HT-29 (cell line): ENCODE measurements around the gene NXNL2. TPM values are rescaled to one million over a fixed set of nuclear protein-coding genes. Genes with fewer than 3 reads are reported as not detected.

Source experiments
- DNase-seq: peaks from one replicate; pipeline ENCODE4 v3.0.0-alpha.2; 2015; ENCODE audit warnings: low spot score
- total RNA-seq: library from RNA; depleted of rRNA; stranded (reverse); fragments of >200 nt; shearing (Covaris generic); gene quantifications from 2 replicates; pipeline ENCODE4 v1.2.3, GENCODE V29; 2014; rRNA removed

Gene NXNL2
- not detected in 2 replicates for total RNA-seq

DNA sequence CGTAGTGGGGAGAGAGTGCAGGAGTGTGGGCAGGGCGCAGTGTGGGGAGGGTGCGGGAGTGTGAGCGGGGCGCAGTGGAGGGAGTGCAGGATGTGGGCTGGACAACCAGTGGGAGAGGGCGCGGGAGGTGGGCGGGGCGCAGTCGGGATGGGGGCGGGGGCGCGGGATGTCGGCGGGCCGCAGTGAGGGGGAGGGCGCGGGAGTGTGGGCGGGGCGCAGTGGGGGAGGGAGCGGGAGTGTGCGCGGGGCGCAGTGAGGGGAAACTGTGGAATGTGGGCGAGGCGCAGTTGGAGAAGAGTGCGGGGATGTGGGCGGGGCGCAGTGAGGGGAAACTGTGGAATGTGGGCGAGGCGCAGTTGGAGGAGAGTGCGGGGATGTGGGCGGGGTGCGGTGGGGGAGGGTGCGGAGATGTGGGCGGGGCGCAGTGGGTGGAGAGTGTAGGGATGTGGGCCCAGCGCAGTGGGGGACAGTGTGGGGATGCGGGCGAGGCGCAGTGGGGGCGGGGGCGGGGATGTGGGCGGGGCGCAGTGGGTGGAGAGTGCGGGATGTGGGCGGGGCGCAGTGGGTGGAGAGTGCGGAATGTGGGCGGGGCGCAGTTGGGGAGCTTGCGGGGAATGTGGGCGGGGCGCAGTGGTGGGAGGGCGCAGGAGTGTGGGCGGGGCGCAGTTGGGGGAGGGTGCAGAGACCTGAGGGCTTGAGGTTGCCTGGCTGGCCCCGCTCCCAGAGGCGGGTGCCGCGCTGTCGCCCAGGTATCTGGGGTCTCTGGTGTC is at the start of gene NXNL2:
NXNL2 (plus strand) TSS at position 723 of the 770 bp plus-strand sequence. CDS start 257 bp downstream, outside the sequence.
- DNase-seq = no peak

DNA sequence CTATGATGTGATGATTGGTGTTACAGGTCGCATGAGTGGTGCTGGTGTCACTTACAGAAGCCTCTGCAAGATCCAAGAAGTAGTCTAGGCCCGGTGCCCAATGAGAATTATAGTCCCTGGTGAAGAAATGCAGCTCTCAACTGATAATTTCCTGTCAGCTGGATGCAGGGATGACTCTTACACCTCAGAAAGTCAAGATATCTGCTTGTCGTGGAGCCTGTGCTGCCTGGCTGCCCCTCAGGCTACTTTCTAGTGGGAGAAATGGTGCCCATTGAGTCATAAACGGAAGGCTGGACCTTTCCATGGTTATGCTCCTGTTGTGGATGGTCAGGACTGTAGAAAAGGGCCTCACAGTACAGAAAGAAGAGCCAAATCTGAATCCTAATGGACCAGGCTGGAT is 46.8 kb upstream of the NXNL2 start:
- no peak for DNase-seq

DNA sequence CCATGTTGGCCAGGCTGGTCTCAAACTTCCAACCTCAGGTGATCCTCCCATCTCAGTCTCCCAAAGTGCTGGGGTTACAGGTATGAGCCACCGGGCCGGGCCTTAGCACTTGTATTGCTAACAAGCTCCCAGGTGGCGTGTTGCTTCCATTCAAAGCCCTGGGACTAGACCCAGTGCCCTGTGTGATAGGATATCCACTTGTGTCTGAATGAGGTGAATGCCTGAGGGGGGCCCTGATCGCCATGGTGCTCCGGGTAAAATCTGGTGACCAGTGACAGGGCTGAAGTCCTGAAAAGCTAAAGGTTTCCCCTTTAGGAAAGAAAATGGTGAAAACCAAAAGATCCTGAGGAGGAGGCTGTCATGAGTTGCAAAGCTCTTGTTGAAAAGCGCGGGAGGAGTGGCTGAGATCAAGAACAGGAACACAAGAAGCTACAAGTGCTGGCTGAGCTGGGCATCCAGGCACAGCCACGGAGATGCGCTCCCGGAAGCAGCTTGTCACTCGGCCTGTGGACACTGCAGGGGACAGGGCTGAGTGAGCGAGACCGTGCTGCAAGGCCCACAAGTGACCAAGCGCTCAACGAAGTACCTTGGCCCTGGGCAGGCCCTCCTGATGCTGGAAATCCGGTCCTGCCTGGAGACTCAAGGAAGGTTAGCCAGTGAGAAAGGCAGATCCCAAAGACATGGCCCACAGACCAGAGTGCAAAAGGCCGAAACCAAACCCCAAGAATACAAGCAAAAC is 39.8 kb upstream of the NXNL2 start:
- no peak for DNase-seq

DNA sequence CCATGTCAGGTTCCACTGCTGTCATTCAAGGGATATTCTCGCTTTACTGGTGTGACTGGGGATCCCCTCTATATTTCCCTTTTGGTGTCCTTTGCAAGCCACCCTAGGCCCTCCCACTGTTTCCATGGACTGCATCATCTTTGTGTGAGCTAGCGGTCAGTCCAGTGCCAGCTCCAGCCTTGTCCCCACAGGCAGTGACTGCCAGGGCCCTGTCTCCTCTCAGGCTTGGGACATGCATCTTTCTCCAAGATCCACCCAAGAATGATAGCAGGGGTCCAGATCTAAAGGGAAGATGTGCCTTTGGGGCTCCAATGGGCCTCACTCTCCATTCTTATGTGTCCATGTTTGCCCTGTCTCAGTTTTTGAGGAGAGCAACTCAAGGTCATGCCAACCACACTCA is 37.8 kb upstream of the NXNL2 start:
- no peak for DNase-seq

DNA sequence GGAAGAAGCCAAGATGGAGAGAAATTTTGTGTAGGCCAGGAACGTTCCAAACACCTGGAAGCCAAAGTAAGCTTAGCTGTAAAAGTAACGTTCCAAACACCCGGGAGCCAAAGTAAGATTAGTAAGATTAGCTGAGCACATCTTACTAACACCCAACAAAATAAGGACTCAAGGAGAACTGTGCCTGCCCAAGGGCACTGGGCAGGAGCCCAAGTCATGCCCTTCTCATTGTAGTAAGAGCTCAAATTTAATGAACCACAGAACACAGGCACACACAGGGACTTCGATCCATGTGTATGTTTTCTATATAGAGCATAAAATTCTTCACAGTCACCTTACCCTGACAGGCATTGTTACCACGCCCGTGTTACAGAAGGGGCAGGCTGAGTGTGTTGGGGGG is 36.1 kb upstream of the NXNL2 start:
- no peak for DNase-seq

DNA sequence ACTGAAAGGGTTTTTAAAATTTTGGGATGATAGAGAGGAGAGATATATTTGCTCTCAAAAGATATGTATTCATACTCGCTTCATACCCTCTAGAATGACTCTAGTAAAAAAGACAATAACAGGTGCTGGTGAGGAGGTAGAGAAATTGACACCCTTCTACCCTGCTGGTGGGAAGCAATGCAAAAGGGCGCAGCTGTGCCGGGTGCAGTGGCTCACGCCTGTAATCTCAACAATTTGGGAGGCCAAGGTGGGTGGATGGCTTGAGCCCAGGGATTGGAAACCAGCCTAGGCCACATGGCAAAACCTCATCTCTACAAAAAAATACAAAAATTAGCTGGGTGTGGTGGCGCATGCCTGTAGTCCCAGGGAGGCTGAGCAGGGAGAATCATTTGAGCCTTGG is 33.9 kb upstream of the NXNL2 start:
- DNase-seq = no peak

DNA sequence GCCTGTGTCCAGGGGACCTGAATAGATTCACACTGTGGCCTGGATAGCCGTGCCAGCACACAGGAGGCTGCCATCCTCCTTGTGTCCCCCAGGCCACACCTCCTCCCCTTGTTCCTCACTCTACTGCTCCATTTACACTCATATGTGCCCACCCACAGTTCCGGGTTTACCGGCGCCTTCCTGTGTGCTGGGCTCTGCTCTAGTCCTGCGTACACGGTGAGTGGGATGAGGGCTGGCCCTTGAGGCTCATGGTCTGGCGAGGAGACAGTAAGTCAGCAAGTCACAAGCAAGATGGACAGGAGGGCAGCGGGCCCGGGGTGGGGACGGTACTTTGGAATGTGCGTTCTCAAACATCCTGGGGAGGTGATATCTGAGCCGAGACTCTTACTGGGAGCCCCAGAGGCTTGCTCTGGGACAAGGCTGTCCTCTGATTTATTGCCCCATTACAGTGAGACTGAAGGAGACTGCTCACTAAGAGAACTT is 32.4 kb upstream of the NXNL2 start:
- no peak for DNase-seq

DNA sequence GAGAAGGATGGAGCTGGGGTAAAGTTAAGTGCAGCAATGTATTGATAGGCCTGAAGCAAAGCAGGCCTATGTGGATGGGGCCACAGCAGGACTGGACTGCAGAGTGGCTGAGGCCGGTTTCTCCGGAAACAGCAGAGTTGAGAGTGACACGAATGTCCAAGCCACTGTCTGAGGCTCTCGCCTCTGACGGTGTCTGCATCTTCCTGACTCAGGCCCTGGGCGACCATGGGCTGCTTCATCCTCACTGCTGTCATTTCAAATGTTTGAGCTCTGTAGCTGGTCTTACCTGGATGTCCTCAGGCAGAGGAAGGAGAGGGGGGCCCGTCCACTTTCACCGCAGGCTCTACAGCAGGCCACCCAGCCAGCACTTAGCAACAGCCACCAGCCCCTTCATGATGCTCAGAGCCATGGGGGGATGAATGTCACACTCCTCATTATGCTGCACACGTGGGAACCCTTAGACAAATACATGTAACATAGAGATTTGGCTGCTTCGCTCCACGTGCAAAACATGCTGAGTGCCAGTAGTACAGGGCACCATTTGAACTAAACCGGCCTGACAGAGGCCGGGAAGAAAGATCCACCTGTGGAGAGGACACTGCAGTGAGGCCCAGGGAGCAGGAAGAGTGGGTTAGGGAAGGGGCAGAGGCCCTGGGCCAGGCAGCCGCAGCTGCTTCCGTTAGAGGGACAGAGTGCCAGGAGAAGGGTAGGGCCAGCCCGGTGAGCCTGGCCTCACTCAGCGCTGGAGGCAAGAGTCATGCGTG is 31.7 kb upstream of the NXNL2 start:
- DNase-seq = no peak

DNA sequence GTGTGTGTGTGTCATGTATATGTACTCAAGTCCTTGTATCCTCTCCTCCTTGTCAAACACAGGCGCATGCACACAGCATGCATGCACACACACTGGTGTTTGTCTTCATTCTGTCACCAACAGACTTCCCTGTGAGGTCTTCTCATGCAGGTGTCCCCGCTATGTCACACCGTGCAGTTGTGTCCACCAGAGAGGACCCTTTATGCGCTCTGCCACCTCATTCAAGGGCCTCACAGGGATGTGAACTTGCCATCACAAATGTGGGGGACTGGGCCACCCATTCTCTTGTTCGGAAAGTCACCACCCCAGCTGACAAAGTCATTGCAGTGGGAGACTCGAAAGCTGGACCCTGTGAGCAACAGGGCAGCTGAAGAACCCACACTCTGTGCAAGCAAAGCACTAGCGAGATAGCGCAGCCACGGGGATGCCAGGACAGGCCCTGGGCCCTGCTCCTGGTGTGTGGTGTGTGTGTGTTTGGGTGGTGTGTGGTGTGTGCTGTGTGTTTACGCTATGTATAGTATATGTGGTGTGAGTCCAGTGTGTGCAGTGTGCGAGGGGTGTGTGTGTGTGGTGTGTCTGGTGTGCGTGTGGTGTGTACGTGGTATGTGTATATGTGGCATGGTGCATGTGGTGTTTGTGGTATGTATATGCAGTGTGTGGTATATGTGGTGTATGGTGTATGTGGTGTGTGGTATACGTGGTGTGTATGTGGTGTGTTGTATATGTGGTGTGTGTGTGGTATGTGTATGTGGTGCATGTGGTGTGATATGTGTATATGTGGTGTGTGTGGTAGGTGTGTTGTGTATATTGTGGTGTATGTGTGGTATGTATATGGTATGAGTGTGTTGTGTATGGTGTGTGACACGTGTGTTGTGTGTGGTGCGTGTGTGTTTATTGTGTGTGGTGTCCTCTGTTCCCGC is 30.9 kb upstream of the NXNL2 start:
- DNase-seq = no peak

DNA sequence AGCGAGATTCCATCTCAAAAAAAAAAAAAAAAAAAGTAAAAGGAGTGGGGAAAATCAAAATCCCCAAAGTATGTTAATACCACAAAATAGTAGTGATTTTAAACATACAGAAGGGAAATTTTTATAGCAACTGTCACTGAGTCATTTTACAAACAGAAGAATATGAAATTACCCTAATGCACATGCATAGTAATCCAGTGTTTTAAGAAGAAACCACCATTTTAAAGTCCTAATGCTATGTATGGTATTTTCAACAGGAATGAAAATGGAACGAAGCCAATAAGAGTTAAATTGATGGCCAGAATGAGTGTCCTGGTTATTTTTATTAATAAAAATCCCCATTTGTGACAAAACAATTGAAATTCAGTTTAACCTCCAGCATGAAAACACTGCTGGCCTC is 26.7 kb upstream of the NXNL2 start:
- DNase-seq = no peak

DNA sequence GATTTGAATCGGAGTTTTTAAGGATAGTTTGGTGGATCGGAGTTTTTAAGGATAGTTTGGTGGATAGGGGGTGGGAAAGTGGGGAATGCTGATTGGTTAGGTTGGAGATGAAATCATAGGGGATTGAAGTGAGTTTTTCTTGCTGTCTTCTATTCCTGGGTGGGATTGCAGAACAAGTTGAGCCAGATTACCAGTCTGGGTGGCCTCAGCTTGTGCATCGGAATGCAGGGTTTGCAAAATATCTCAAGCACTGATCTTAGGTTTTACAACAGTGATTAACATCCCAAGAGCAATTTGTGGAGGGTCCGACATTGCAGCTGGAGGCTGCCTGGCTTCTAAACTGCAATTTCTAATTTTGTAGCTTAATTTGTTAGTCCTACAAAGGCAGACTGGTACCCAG is 23.1 kb upstream of the NXNL2 start:
- DNase-seq = no peak

DNA sequence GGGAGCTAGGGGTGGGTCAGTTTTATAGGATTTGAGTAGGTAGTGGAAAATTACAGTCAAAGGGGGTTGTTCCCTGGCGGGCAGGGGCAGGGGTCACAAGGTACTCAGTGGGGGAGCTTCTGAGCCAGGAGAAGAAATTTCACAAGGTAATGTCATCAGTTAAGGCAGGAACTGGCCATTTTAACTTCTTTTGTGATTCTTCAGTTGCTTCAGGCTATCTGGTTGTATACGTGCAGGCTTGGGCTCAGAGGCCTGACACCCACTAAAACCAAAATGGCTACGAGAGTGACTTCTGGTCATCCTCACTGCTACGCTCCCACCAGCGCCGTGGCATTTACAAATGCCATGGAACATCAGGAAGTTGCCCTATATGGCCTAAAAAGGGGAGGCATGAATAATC is 20.7 kb upstream of the NXNL2 start:
- DNase-seq = no peak

DNA sequence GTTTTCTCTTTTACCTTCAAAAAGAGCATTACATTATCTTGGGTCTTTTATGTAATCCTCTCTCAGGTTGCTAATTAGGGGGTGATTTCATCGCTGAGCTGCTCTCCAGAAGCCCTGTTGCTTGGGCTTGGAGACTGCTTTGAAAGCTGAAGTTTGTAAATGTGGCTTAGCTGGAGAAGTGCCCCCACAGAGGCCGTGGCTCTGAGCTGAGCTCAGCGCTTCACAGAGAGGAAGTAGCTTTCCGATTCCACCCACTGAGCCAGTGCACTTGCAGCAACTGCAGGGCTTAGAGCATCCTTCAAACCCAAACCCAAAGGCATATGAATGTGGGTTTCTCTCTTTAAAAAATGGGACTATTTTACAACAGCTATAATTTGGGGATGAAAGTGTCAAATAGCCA is 13.7 kb upstream of the NXNL2 start:
- DNase-seq = no peak

DNA sequence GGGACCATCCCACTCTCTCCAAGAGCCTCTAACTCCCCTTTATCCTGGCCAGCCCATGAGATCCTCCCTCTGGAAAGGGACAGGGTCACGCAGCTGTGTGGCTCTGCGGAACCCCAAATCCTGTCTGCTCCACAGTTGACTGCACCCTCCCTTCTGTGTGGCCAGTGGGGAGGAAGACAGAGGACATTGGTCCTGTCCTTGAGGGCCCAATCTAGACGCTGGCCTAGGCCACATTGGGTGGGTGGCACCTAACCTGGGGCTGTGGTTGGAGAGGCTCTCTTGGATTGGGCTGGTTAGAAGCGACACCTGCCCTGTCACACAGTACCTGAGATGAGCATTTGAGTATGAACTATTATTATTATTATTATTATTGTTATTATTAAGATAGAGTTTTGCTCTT is 12.6 kb upstream of the NXNL2 start:
- no peak for DNase-seq

DNA sequence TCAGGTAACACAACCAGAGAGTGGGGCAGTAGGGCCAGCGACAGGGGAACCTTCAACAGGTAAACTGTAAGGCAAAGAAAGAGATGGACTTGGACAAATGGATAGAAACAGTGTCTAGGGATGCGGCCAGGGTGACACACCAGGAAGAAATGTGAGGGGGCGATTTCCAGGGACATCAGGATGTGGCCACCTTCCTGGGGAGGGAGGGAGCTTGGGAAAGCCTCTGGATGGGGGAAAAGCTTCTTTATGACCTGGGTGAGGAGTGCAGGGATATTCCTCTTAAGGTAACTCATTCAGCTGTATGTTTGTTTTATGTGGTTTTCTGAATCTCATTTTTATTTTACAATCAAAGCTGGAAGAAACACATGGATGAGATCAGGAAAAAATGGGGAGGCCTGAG is 11.9 kb upstream of the NXNL2 start:
- DNase-seq = no peak

DNA sequence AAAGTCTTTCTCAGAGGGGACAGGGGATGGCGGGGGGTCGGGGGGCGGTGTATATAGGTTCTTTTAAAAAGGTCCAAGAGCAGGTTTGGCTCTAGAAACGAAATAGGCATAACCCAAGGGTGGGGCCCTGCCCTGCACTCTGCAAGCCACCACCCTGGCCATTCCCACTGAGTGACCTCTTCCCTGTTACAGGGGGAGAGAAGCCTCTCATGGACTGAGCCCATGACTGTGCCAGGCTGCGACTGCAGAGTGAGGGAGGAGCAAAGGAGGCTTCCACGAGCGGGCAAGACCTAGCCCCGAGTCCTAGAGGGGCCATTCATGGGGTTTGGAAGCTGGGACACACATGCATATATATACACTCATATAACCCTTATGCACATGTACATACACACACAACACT is 10.1 kb upstream of the NXNL2 start:
- no peak for DNase-seq

DNA sequence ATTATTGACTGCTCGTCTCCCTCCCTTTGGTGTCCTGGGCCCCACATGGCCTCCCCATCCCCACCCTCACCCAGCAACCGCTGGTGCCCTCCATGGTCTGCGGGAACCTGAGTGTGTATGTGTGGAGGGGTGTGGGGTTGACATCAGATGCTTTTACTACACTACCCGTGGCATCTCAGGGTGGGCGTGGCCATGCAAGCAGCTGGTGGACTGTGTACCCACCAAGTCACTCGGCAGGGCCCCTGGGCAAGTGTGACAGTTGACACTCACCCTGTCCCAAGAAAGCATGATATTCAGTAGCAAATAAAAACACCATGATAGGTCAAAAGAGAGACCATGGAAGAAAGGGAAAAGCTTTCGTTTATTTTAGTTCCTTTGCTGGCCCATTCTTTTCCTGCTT is 7.4 kb upstream of the NXNL2 start:
- no peak for DNase-seq

DNA sequence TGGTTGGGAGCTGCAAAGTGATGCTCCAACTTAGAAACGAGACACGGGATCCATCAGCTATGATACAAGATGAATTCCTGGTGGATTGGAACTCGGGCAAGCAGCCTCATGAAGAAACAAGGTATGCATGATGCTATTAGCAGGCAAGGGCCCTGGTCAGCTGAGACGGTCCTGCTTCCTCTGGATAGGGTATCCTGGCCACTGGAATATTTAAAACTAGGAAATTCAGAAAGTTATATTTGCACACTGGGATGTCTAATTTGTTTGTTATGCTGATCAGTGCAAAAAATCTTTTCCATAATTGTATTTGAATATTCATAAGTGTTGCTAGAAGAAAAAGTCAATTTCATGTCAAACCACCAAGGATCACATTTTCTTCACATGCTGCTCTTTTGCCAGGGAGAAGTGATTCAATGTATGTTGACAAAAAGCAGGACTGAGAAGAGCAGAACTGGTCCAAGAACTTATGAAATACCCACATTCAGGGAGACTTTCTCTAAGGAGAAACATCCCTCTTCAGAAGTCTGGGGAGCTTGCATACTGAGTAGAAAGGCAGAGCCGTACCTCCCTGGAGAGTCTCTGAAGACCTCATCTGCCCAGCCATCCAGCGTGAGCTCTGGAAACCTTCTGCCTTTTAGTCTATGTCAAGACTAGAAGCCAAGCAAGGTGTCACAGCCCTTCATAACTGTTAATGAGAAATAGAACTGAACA is 6.7 kb upstream of the NXNL2 start:
- DNase-seq = no peak

DNA sequence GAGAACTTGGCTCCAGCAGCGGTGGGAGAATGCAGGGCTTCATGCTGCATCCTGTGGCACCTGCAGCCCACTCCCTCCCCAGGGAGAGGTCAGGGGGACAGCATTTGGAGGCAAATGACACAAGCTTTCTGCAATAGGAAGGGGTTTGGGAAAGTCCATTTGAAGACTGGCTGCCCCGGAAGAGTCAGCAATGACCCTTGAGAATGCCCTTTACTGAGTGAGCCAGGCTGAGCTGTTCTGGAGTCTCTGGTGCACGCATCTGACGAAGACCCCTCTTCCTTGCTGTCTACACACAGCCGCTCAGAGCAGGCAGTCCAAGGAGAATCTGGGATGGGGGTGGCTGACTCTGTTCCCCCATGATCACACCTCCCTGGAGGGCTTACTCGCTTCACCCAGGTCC is 5.5 kb upstream of the NXNL2 start:
- DNase-seq = no peak

DNA sequence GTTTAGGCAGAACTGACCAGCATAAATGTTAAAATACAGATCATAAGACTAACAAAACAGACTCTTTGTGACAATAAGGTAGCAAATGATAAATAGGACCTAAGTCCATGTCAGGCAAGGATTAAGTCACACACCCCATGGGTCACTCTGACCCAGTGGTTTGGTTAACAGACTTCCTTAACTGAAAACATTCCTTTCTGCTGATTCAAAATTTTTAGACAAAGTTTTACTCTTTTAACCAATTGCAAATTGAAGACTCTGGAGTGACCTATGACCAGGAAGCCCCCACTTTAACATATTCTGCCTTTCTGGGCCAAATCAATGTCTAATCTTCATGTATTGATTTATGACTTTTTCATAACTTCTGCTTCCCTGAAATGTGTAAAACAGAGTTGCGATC is 4.9 kb upstream of the NXNL2 start:
- DNase-seq = no peak
